HepG2 (cell line): ENCODE data around the gene EPHX1.

ENCODE experiments used
- DPF2 ChIP-seq: sonication (generic); formaldehyde crosslinking; IDR thresholded peaks from 2 replicates; pipeline ENCODE4 v1.4.0; 2020; ENCODE audit warnings: mild to moderate bottlenecking, low read depth, missing genetic modification reagents, borderline replicate concordance
- DR1 ChIP-seq: sonication (generic); formaldehyde crosslinking; IDR thresholded peaks from 2 replicates; pipeline ENCODE4 v1.8.0; 2021; ENCODE audit warnings: mild to moderate bottlenecking, missing genetic modification reagents, inconsistent platforms
- EZH2 ChIP-seq: conservative IDR thresholded peaks from 2 replicates; pipeline ENCODE4 v1.6.1; 2012; ENCODE audit warnings: mild to moderate bottlenecking, low read depth, low read length, moderate library complexity
- NCOR1 ChIP-seq: fragments of 200-600 bp; sonication (generic); IDR thresholded peaks from 2 replicates; pipeline ENCODE4 v1.7.0; 2017; ENCODE audit warnings: antibody characterized with exemption, low read length, borderline replicate concordance
- POLR2A ChIP-seq, 2 experiments: IDR thresholded peaks; 2 replicates each; pipeline ENCODE4 v1.6.1; 2011; ENCODE audit warnings: low read depth in 2 of 2, low read length in 2 of 2, mild to moderate bottlenecking in 1 of 2, moderate library complexity in 1 of 2; ENCODE audit not compliant: insufficient read depth in 1 of 2
- SALL2 ChIP-seq: sonication (generic); formaldehyde crosslinking; IDR thresholded peaks from 2 replicates; pipeline ENCODE4 v1.8.1; 2023; ENCODE audit warnings: mild to moderate bottlenecking, missing genetic modification reagents, inconsistent platforms
- TCF12 ChIP-seq, 2 experiments: fragments of 450-650 bp in 1 of 2; sonication (generic) in 1 of 2; formaldehyde crosslinking in 1 of 2; IDR thresholded peaks; 2 replicates each; pipeline versions ENCODE4 v1.6.1 to v1.8.0; 2017 to 2022; ENCODE audit warnings: antibody characterized with exemption in 1 of 2, mild to moderate bottlenecking in 1 of 2, missing genetic modification reagents in 1 of 2, moderate library complexity in 1 of 2
- ZZZ3 ChIP-seq: sonication (generic); formaldehyde crosslinking; IDR thresholded peaks from 2 replicates; pipeline ENCODE4 v1.4.0; 2020; ENCODE audit warnings: missing genetic modification reagents, mild to moderate bottlenecking, borderline replicate concordance
- TF ChIP-seq, protein P1 (sequence below): sonication (generic); formaldehyde crosslinking; IDR thresholded peaks from 2 replicates; pipeline ENCODE4 v1.5.0; 2020; ENCODE audit warnings: mild to moderate bottlenecking, missing genetic modification reagents, moderate library complexity
- TF ChIP-seq, protein P2 (sequence below), 2 experiments: sonication (generic) in 1 of 2; formaldehyde crosslinking in 1 of 2; IDR thresholded peaks; 2 replicates each; pipeline versions ENCODE4 v1.4.0 to v1.6.1; 2018 to 2020; ENCODE audit warnings: missing genetic modification reagents in 2 of 2, borderline replicate concordance in 1 of 2, low read depth in 1 of 2, mild to moderate bottlenecking in 1 of 2, missing biosample characterization in 1 of 2

DNA sequence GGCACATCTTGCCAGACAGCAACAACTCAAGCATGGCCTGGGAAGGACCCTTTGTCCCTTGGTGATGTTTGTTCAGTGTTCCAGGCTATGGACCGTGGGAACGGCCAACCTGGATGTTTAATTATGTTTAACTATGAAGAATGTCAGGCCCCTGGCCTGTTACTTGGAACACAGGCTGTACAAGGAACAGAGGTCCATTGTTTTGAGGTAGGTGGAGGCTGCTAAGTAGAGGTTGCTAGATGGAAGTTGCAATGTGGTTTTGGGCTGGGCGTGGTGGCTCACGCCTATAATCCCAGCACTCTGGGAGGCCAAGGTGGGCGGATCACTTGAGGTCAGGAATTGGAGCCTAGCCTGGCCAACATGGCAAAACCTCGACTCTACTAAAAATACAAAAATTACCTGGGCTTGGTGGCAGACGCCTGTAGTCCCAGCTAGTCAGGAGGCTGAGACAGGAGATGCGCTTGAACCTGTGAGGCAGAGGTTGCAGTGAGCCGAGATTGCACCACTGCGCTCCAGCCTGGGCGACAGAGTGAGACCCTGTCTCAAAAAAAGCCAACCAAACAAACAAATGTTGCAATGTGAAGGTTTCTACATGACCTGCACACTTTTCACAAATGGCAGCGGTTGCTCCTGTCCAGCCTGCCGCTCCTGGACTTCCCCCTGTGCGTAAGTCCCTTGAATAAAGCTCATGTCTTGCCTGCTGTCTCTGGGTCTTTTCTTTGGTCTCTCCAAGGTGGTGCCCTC, 81.5 kb downstream of the EPHX1 start:
- TF ChIP-seq SALL2 (CRISPR knock-in tag) (no peak), ZZZ3 (CRISPR knock-in tag) (no peak), TCF12 (IDR thresholded peaks at IDR 0.05) (no peak), TCF12 (CRISPR knock-in tag; IDR thresholded peaks at IDR 0.05) (no peak), NCOR1 (peak; percentile 51; the same call in 1 of the 2 replicates), DR1 (no peak), POLR2A (IDR thresholded peaks at IDR 0.05; ENCODE audit: insufficient read depth in 1 of 2, low read depth in 2 of 2, low read length in 2 of 2) (no peak), EZH2 (no peak), DPF2 (CRISPR knock-in tag) (no peak)
- TF ChIP-seq, protein P1, sequence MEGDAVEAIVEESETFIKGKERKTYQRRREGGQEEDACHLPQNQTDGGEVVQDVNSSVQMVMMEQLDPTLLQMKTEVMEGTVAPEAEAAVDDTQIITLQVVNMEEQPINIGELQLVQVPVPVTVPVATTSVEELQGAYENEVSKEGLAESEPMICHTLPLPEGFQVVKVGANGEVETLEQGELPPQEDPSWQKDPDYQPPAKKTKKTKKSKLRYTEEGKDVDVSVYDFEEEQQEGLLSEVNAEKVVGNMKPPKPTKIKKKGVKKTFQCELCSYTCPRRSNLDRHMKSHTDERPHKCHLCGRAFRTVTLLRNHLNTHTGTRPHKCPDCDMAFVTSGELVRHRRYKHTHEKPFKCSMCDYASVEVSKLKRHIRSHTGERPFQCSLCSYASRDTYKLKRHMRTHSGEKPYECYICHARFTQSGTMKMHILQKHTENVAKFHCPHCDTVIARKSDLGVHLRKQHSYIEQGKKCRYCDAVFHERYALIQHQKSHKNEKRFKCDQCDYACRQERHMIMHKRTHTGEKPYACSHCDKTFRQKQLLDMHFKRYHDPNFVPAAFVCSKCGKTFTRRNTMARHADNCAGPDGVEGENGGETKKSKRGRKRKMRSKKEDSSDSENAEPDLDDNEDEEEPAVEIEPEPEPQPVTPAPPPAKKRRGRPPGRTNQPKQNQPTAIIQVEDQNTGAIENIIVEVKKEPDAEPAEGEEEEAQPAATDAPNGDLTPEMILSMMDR (CRISPR knock-in tag), result no peak
- TF ChIP-seq, protein P2, sequence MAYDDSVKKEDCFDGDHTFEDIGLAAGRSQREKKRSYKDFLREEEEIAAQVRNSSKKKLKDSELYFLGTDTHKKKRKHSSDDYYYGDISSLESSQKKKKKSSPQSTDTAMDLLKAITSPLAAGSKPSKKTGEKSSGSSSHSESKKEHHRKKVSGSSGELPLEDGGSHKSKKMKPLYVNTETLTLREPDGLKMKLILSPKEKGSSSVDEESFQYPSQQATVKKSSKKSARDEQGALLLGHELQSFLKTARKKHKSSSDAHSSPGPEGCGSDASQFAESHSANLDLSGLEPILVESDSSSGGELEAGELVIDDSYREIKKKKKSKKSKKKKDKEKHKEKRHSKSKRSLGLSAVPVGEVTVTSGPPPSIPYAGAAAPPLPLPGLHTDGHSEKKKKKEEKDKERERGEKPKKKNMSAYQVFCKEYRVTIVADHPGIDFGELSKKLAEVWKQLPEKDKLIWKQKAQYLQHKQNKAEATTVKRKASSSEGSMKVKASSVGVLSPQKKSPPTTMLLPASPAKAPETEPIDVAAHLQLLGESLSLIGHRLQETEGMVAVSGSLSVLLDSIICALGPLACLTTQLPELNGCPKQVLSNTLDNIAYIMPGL (CRISPR knock-in tag; IDR thresholded peaks at IDR 0.05; ENCODE audit: borderline replicate concordance in 1 of 2, low read depth in 1 of 2), result no peak; a peak in 1 of 4 replicates
